NOMO-1 (cell line): ENCODE data around the gene PCLO.
A peak's percentile ranks its signal among the peaks of the same experiment; 100 is the strongest.
"Not testable (repeated sequence)": the region's sequence is repeated elsewhere in the genome, so short reads cannot be mapped to it uniquely, and the experiment has no call there.

Experiments used
- DNase-seq, 2 experiments: peaks; one replicate each; lab custom pipeline; 2025; ENCODE audit not compliant: unreplicated experiment in 2 of 2; lab: John Stamatoyannopoulos, UW

The PCLO gene

GRCh38 chr7:83130623-83131545 lies 31.8 kb downstream of the PCLO start:
- no peak for DNase-seq

GRCh38 chr7:83130191-83130590 lies 32.5 kb downstream of the PCLO start:
- DNase-seq = no peak

- no peak for DNase-seq
Observed at GRCh38 chr7:83119494-83119893, 43.2 kb downstream of the PCLO start.

- DNase-seq = no peak
Observed at GRCh38 chr7:83119026-83119382, 43.7 kb downstream of the PCLO start.

GRCh38 chr7:83118347-83119025 lies 44.2 kb downstream of the PCLO start:
- DNase-seq = no peak

GRCh38 chr7:83117466-83117865 lies 45.2 kb downstream of the PCLO start:
- no peak for DNase-seq

- no peak for DNase-seq
Observed at GRCh38 chr7:83111391-83111790, 51.3 kb downstream of the PCLO start.

GRCh38 chr7:83109352-83109751 lies 53.3 kb downstream of the PCLO start:
- DNase-seq = no peak

GRCh38 chr7:83105948-83106347 lies 56.7 kb downstream of the PCLO start:
- no peak for DNase-seq

- no peak for DNase-seq
Observed at GRCh38 chr7:83105063-83105462, 57.6 kb downstream of the PCLO start.

- no peak for DNase-seq
Observed at GRCh38 chr7:83101530-83101929, 61.2 kb downstream of the PCLO start.

GRCh38 chr7:83096065-83096580 lies 66.6 kb downstream of the PCLO start:
- peak in 1 of 2 experiments; percentile 63 for DNase-seq

GRCh38 chr7:83085299-83085698 lies 77.4 kb downstream of the PCLO start:
- no peak for DNase-seq

GRCh38 chr7:83079879-83080278 lies 82.8 kb downstream of the PCLO start:
- DNase-seq = not testable (repeated sequence)

- DNase-seq = no peak
Observed at GRCh38 chr7:83077328-83077727, 85.4 kb downstream of the PCLO start.

GRCh38 chr7:83072576-83073517 lies 89.8 kb downstream of the PCLO start:
- no peak for DNase-seq

- peak; percentile 49 to 97 for DNase-seq
Observed at GRCh38 chr7:83065714-83066113, 97.0 kb downstream of the PCLO start.

- peak in 1 of 2 experiments; percentile 44 for DNase-seq
Observed at GRCh38 chr7:83060218-83060617, 102.5 kb downstream of the PCLO start.

- no peak for DNase-seq
Observed at GRCh38 chr7:83058667-83059066, 104.0 kb downstream of the PCLO start.

- no peak for DNase-seq
Observed at GRCh38 chr7:83055197-83055596, 107.5 kb downstream of the PCLO start.

- DNase-seq = no peak
Observed at GRCh38 chr7:83054472-83054871, 108.2 kb downstream of the PCLO start.
